Muscle of leg (tissue), 11 donors: ENCODE measurements around the gene UBXN2A. TPM values are rescaled to one million over a fixed set of nuclear protein-coding genes. Genes with fewer than 3 reads are reported as not detected.
"Not testable (repeated sequence)": the region's sequence is repeated elsewhere in the genome, so short reads cannot be mapped to it uniquely, and the experiment has no call there.

Experiments
- DNase-seq: peaks from one replicate; pipeline ENCODE4 v3.0.0; 2013
- H3K27ac ChIP-seq: one replicate; pipeline ENCODE4 v1.5.1; 2013; ENCODE audit warnings: mild to moderate bottlenecking, low read length, control low read depth
- H3K27me3 ChIP-seq: one replicate; pipeline ENCODE4 v1.6.1; 2013; ENCODE audit warnings: low read length; ENCODE audit not compliant: control insufficient read depth, insufficient read depth
- H3K36me3 ChIP-seq: one replicate; pipeline ENCODE4 v1.6.1; 2013; ENCODE audit warnings: low read length; ENCODE audit not compliant: control insufficient read depth, insufficient read depth
- H3K4me1 ChIP-seq: one replicate; pipeline ENCODE4 v1.6.1; 2013; ENCODE audit warnings: low read length; ENCODE audit not compliant: control insufficient read depth, insufficient read depth
- H3K4me3 ChIP-seq: one replicate; pipeline ENCODE4 v1.5.1; 2013; ENCODE audit warnings: low read length, control low read depth
- H3K9me3 ChIP-seq: replicated peaks from 2 replicates; pipeline ENCODE4 v1.6.1; 2013; ENCODE audit warnings: low read depth, low read length; ENCODE audit not compliant: control insufficient read depth
- WGBS: methylation state at CpG from one replicate; pipeline ENCODE4 v1.1.5; 2013; ENCODE audit warnings: missing lambda C conversion rate; ENCODE audit not compliant: insufficient coverage; 5-methylcytosine and 5-hydroxymethylcytosine counted together
- polyA plus RNA-seq, 8 donors: library from polyadenylated mRNA; unstranded; fragments of 120-200 nt; gene quantifications; one replicate each; pipeline versions ENCODE4 v1.2.1 to v1.2.3, GENCODE V29; 2013; ENCODE audit warnings: inconsistent platforms in 1 of 8, low replicate concordance in 1 of 8; ENCODE audit not compliant: insufficient read length in 8 of 8, insufficient read depth in 1 of 8
- total RNA-seq: library from RNA; stranded (reverse); fragments of 120-200 nt; gene quantifications from one replicate; pipeline ENCODE4 v1.2.4, GENCODE V29; 2013

The UBXN2A gene
- total and polyA plus RNA-seq, 9 donors, result 13.8 to 23.9 (median 19.0) TPM

- H3K4me3 ChIP-seq, result no peak overlapping the region
- DNase-seq, result no peak
- H3K27ac ChIP-seq, result no peak overlapping the region
- H3K9me3 ChIP-seq, result no peaks in the 10 kb centered on the region
- 100% methylated on average over 1 of the region's 7 CpGs for WGBS
- no peaks in the 10 kb centered on the region for H3K36me3 ChIP-seq
- peaks cover 12% of the 10 kb centered on the region for H3K4me1 ChIP-seq
- peaks cover 33% of the 10 kb centered on the region for H3K27me3 ChIP-seq
Measured at GRCh38 chr2:24011250-24012104, 71.2 kb downstream of the UBXN2A start.

GRCh38 chr2:24012521-24013188, 72.4 kb downstream of the UBXN2A start:
- H3K9me3 ChIP-seq, result no peaks in the 10 kb centered on the region
- no peaks in the 10 kb centered on the region for H3K36me3 ChIP-seq
- H3K4me1 ChIP-seq, result peaks cover 12% of the 10 kb centered on the region
- 88% methylated on average over 1 of the region's 9 CpGs for WGBS
- H3K4me3 ChIP-seq, result no peak overlapping the region
- DNase-seq, result no peak
- no peak overlapping the region for H3K27ac ChIP-seq
- peaks cover 33% of the 10 kb centered on the region for H3K27me3 ChIP-seq

GRCh38 chr2:24014902-24015301, 74.6 kb downstream of the UBXN2A start:
- H3K27ac ChIP-seq, DNase-seq, H3K36me3 ChIP-seq, H3K9me3 ChIP-seq, H3K4me1 ChIP-seq, H3K4me3 ChIP-seq: not testable (repeated sequence)
- peaks cover 23% of the 10 kb centered on the region for H3K27me3 ChIP-seq
- WGBS, result no CpG with 5 or more reads among the region's 6 CpGs

GRCh38 chr2:24015562-24016375, 75.5 kb downstream of the UBXN2A start:
- no peaks in the 10 kb centered on the region for H3K4me1 ChIP-seq
- H3K36me3 ChIP-seq, result no peaks in the 10 kb centered on the region
- H3K27me3 ChIP-seq, result peaks cover 15% of the 10 kb centered on the region
- no peak for DNase-seq
- no peak overlapping the region for H3K4me3 ChIP-seq
- no peak overlapping the region for H3K27ac ChIP-seq
- WGBS, result 56% methylated on average over 6 of the region's 11 CpGs
- H3K9me3 ChIP-seq, result no peaks in the 10 kb centered on the region

GRCh38 chr2:24016376-24016761, 76.1 kb downstream of the UBXN2A start:
- Histone ChIP-seq H3K9me3 (no peaks in the 10 kb centered on the region), H3K27me3 (peaks cover 9% of the 10 kb centered on the region), H3K4me3 (no peak overlapping the region), H3K36me3 (no peaks in the 10 kb centered on the region), H3K27ac (no peak overlapping the region), H3K4me1 (no peaks in the 10 kb centered on the region)
- DNase-seq, result no peak
- WGBS, result 61% methylated on average over 3 of the region's 9 CpGs

GRCh38 chr2:24016853-24017703, 76.8 kb downstream of the UBXN2A start:
- Histone ChIP-seq H3K27ac (no peak overlapping the region), H3K4me3 (no peak overlapping the region), H3K36me3 (peaks cover 4% of the 10 kb centered on the region), H3K9me3 (no peaks in the 10 kb centered on the region), H3K27me3 (peaks cover 4% of the 10 kb centered on the region), H3K4me1 (no peaks in the 10 kb centered on the region)
- WGBS, result 84% methylated on average over 34 of the region's 35 CpGs
- DNase-seq, result no peak

GRCh38 chr2:24017711-24018110, 77.4 kb downstream of the UBXN2A start:
- Histone ChIP-seq H3K9me3 (no peaks in the 10 kb centered on the region), H3K4me3 (no peak overlapping the region), H3K27ac (no peak overlapping the region), H3K27me3 (peaks cover under 1% of the 10 kb centered on the region), H3K36me3 (peaks cover 7% of the 10 kb centered on the region), H3K4me1 (no peaks in the 10 kb centered on the region)
- no peak for DNase-seq
- 80% methylated on average over 1 of the region's 8 CpGs for WGBS

GRCh38 chr2:24018241-24018640, 78.0 kb downstream of the UBXN2A start:
- Histone ChIP-seq H3K4me3 (no peak overlapping the region), H3K9me3 (no peaks in the 10 kb centered on the region)

GRCh38 chr2:24019729-24020128, 79.5 kb downstream of the UBXN2A start:
- Histone ChIP-seq H3K4me3 (no peak overlapping the region), H3K4me1 (no peaks in the 10 kb centered on the region), H3K27ac (no peak overlapping the region), H3K9me3 (no peaks in the 10 kb centered on the region), H3K36me3 (peaks cover 17% of the 10 kb centered on the region), H3K27me3 (no peaks in the 10 kb centered on the region)
- DNase-seq, result no peak
- 92% methylated on average over 3 of the region's 5 CpGs for WGBS

More at GRCh38 chr2:24018241-24018640, 78.0 kb downstream of the UBXN2A start:
- no peak for DNase-seq
- H3K4me1 ChIP-seq, result no peaks in the 10 kb centered on the region
- WGBS, result 64% methylated on average over 4 of the region's 9 CpGs
- H3K36me3 ChIP-seq, result peaks cover 11% of the 10 kb centered on the region
- no peak overlapping the region for H3K27ac ChIP-seq
- no peaks in the 10 kb centered on the region for H3K27me3 ChIP-seq
